Right renal cortex interstitium (tissue), 3 donors: Measurements from ENCODE around the gene MEIOSIN. TPM values are rescaled to one million over a fixed set of nuclear protein-coding genes. Genes with fewer than 3 reads are reported as not detected.
"Not testable (repeated sequence)": the region's sequence is repeated elsewhere in the genome, so short reads cannot be mapped to it uniquely, and the experiment has no call there.

Experiments used
- DNase-seq, 3 donors: peaks; one replicate each; pipeline ENCODE4 v3.0.0-alpha.2; 2013; ENCODE audit warnings: low read depth in 3 of 3, low spot score in 2 of 3
- polyA plus RNA-seq, 3 donors: library from polyadenylated mRNA; unstranded; fragments of 120-200 nt; gene quantifications; one replicate each; pipeline ENCODE4 v1.2.1, GENCODE V29; 2013; ENCODE audit not compliant: insufficient read length in 3 of 3

The MEIOSIN gene
- polyA plus RNA-seq = not detected

DNA sequence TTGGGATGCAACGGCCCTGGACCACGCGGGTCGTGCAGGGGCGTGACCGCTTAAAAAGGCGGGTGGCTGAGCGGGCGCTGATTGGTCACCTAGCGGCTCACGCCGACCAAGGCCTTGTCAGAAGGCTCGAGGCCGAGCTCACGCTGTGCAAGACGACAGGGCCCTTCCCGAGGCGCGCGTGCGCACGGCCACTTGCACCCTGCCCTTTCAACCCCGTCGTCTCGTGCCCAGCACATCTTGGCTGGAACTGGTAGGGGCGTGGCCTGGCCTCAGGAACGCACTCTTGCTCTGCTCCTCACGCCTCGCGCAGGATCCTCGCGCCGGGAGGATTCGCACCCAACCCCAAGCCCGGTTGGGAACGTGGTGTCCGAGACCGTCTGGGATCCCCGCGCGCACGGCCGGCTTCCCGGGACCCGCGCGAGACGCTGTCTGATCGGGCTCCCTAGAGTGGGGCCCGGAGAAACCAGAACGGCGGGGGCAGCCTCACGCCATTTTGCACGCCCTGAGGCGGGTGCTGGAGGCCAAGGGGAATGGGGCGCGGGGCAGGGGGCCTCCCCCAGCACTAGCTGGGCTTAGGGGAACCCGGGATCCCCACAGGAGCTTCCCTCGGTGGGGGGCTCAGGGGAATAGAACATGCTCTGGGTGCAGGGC is at the start of gene MEIOSIN:
TSS of gene MEIOSIN (plus strand) at position 280 of the 651 bp plus-strand sequence. CDS start 1,938 bp downstream, outside the sequence.
- DNase-seq = no peak

- DNase-seq = not testable (repeated sequence)
Observed at GRCh38 chr19:45685045-45685444, 48.2 kb upstream of the MEIOSIN start.

- DNase-seq = no peak
Observed at GRCh38 chr19:45687599-45687998, 45.6 kb upstream of the MEIOSIN start.

DNA sequence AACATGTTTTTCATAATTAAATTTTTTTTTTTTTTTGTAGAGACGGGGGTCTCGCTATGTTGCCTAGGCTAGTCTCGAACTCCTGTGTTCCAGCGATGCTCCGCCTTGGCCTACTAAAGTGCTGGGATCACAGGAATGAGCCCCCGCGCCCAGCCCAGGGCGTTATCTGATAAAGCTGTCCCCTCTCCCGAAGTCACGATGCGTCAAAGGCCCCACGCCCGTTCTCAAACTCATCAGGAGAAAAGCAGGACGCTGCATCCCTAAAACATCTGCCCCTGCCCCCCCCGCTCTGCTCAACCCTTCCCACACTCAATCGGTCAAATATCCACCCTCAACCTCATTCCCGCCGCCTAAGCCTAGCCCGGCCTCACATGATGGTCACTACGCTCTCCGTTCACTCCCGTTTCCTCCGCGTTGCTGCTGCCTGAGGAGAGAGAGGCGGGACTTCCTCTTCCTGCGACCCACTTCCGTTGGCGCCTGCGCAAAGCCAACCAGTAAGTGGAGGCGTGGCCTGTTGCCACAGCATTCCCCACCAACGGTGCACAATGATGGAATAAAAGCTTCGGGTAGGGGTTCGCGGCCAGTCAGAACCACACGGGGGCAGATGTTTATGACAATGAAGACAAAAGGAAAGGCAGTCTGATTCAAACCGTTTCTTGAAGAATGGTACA is 41.6 kb upstream of the MEIOSIN start, which contains the start of gene SNRPD2:
TSS of gene SNRPD2 (minus strand) at position 438 of the 671 bp plus-strand sequence. CDS start at position 373, 65 bp downstream.
- peak; percentile 93 to 95 (median 95) for DNase-seq

DNA sequence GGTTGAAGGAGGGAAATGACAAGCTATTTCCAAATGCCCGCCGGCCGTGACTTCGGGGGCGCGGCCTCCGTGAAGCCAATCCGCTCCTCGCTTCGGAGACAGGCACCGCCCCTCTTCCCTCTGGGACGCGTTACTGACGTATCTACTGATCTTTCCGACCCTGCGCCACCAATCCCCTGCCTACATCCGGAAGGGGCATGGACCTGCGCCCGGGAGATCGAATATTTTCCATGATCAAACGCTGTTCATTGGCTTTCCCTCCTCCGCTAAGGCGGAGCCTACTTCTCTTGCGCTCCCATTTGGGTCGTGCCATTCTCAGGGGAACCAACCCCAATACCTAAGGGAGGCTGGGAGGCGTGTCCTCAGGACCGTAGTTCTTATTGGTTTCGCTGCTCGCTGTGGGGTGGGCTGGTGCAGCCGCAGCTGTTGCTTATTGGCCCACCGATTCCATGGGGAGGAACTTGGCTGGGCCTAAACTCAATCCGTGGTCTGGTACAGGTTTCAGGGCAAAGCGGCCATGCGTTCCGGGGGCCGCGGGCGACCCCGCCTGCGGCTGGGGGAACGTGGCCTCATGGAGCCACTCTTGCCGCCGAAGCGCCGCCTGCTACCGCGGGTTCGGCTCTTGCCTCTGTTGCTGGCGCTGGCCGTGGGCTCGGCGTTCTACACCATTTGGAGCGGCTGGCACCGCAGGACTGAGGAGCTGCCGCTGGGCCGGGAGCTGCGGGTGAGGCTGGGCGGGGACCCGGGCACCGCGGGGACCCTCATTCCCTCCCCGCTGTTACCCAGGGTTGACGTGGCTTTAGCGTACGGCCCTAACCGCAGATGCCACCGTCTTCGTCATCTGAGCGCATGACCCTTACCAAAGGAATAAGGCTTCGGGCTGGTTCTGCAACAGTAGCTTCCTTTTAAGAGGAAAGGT is 40.8 kb upstream of the MEIOSIN start, which contains the start of gene QPCTL:
TSS of gene QPCTL (plus strand) at position 480 of the 919 bp plus-strand sequence. CDS start at position 518, 38 bp downstream.
- peak; percentile 96 to 98 (median 97) for DNase-seq

DNA sequence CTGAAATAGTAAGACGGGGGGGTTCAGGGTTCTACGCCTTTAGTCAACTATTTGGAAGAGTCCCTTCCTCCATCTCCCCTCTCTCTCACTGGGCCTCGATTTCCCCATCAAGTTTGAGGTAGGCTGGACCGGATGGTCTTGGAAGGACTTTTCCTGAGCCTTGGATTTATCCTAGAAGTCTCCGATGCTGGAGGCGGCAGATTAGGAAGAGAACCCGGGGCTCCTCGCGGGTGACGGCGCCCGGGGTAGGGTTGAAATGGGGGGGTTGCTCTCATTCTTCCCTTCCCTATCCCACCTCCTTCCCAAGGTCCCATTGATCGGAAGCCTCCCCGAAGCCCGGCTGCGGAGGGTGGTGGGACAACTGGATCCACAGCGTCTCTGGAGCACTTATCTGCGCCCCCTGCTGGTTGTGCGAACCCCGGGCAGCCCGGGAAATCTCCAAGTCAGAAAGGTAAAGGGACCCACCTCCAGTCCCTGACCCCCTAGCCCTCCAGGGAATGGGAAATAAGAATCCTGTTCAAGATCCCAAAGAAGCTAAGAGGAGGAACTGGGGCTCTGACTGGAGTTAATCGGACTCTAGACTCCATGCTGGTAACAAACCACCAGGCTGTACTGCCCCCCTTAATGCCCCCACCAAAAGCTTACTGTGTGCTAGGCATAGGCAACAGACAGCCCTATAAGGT is 40.0 kb upstream of the MEIOSIN start:
- peak in 2 of 3 donors; percentile 38 to 56 for DNase-seq

GRCh38 chr19:45701676-45702075 is 31.6 kb upstream of the MEIOSIN start:
- DNase-seq = no peak

- DNase-seq = no peak
Observed at GRCh38 chr19:45705115-45705514, 28.1 kb upstream of the MEIOSIN start.

- DNase-seq = no peak
Observed at GRCh38 chr19:45705710-45706415, 27.4 kb upstream of the MEIOSIN start.

DNA sequence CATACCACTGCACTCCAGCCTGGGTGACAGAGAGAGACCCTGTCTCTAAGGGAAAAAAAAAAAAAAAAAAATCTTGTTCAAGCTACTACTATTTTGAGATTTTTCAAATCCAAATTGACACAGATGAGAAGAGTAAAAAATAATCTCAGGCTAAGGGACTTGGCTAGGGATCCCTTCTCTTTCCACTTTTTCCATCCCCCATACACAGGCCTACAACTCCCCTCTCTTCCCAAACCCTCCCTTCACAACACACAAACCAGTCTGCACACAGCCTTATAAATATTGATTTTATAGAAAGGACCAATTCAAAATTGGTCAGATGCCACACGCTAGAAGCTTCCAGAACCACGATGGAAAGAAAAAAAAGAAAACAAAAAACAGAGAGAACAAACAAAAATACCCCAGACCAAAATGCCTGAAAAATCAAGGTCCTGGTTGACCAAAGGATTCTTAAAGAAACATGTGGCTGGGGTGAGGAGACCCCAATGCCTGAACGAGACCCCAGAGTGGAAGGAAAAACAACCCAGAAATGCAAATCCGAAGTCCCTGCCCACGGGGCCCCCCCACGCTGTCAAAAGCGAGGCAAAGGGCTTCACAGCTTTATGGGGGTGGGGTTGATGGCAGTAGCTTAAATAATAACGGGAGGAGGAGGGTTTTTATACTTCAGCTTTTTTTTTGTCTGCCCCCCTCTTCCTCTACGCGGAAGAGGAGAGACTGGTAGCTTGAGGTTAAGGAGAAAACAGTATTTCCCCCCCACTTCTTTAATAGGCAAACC is 22.7 kb upstream of the MEIOSIN start:
- DNase-seq = no peak

DNA sequence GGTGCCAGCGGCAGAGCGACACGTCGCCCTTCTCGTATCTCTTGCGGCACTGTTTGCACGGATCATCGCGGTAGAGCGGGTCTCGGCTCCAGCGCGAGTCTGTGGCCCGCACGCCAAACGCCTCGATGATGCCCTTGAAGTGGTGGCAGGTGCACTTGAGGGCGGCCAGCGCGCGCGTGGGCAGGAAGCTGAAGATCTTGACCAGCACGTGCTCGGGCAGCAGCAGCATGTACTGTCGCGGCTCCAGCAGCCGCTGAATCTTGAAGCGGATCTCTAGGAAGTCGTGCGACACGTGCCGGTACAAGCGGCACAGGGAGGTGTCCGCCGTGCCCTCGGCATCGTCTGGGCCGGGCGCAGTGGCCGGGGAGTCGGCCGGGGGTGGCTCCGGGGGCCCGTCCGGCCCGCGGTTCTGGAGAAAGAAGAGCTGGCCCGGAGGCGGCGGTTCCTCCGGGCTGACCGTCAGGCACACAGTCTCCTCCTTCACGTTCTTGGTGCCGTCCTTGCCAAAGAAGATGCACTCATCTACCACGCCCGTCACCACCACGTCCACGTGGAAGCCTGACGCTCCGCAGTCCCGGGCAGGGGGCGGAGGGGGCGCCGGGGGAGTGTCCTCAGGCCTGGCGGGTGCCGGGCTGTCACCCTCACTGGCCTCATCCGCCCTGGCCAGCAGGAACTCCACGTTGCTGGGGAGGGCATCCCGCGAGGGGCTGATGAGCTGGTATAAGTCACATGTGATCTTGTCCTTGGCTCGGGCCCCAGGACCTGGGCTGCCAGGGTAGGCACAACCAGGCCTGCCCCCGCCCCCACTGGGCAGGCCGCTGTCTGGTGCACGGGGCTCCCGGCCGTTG is 21.2 kb upstream of the MEIOSIN start:
- DNase-seq = no peak

DNA sequence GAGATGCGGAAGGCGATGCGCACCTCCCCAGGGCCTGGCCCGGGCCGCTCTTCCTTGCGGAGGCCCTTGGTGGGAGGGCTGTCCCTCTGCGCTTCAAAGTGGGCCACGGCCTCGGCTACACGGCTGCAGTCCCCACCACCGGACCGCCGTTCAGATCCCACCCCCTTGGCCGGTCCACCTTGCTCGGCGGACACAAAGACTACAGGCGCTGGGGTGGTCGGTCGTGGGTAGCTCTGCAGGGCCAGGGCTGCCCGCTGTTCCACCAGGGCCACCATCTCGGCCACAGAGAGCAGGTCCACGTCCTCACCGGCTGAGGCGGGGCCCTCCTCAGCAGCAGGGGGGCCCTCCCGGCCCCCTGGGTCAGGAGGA is 20.6 kb upstream of the MEIOSIN start:
- no peak for DNase-seq

DNA sequence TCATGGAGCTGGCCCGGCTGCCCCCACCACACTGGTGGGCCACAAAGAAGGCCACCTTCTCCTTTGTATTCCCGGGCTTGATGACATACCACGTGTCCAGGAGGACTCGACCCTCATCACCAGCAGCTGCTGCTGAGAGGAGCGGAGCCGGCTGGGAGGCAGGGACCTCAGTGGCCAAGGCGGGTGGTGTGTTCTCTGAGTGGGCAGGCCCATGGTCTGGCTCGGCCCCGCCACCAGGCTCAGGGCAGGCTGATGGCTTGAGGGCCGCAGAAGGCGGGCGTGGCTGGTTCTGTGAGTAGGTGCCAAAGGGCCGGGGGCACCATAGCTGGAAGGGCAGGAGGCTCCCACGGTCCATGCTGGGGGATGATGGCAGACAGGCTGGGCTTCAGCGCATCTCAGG is 20.1 kb upstream of the MEIOSIN start:
- no peak for DNase-seq

- no peak for DNase-seq
Observed at GRCh38 chr19:45715139-45715538, 18.1 kb upstream of the MEIOSIN start.

DNA sequence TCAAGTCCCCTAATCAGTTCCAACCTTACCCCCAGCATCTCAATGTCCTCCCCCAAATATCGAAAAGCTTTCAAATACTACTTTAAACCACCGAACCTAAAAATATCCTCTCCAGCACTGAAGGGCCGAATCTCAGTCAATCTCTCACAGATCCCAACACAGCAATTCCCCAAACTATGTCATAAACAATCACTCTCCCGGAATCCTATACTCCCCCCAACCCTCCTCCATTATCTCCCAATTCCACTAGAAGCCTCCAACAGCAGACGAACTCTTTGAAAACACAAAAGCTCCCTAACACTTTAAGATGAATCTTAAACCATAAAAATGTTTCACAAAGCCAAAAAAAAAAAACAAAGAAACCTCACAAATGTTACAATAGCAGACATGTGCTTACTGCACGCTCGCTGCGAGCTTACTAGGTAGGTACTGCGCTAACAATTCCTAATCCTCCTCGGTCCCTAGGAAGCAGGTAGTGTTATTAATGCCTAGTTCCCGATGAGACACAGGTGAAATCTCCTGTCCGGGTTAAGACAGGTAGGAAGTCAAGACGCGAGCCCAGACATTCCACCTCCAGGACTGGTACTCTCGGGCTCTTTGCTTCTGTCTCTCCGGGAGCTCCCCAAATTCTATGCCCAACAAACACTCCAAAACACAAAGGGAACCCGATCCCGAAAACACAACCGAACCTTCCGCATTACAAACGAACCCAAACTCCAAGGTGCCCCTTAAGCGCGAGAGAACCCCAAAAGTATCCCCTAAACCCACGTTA is 16.7 kb upstream of the MEIOSIN start:
- peak in 2 of 3 donors; percentile 15 to 23 for DNase-seq

GRCh38 chr19:45717131-45717982 is 15.9 kb upstream of the MEIOSIN start:
- peak; percentile 97 to 99 (median 98) for DNase-seq
